A673 (cell line): ENCODE measurements around the gene SRL. TPM values are rescaled to one million over a fixed set of nuclear protein-coding genes. Genes with fewer than 3 reads are reported as not detected.

Experiments used
- BruUV-seq: library from RNA; stranded (reverse); fragments of 400-500 nt; replicated peaks from 2 replicates; lab custom pipeline; 2021; lab: Mats Ljungman, UMichigan
- CTCF ChIA-PET: fragments of 300-600 bp; sonication (Branson Sonifier 250); formaldehyde crosslinking; loops from one replicate; lab custom pipeline; 2022; ENCODE audit warnings: antibody characterized with exemption; lab: Charles Lee
- POLR2A ChIA-PET: fragments of 300-600 bp; sonication (Branson Sonifier 250); formaldehyde crosslinking; loops from one replicate; lab custom pipeline; 2022; ENCODE audit warnings: antibody characterized with exemption; ENCODE audit not compliant: low non-redundant PET; lab: Charles Lee
- DNase-seq: peaks from one replicate; pipeline ENCODE4 v3.0.0-alpha.2; 2015; ENCODE audit warnings: low spot score
- H3K27ac ChIP-seq: fragments of 200-600 bp; sonication (generic); 2 replicates; pipeline ENCODE4 v1.5.1; 2016; ENCODE audit warnings: mixed run types, low read depth, mild to moderate bottlenecking, mixed read lengths, antibody characterized with exemption, low read length; ENCODE audit not compliant: poor library complexity, severe bottlenecking
- H3K27me3 ChIP-seq: fragments of 200-600 bp; sonication (generic); replicated peaks from 2 replicates; pipeline ENCODE4 v1.6.1; 2017; ENCODE audit warnings: mixed run types, low read depth, mild to moderate bottlenecking, mixed read lengths, antibody characterized with exemption, low read length; ENCODE audit not compliant: insufficient read depth, poor library complexity
- H3K36me3 ChIP-seq: fragments of 200-600 bp; sonication (generic); 2 replicates; pipeline ENCODE4 v1.6.1; 2016; ENCODE audit warnings: mixed run types, mild to moderate bottlenecking, mixed read lengths, antibody characterized with exemption, low read length; ENCODE audit not compliant: insufficient read depth, poor library complexity, severe bottlenecking
- H3K4me1 ChIP-seq: fragments of 200-600 bp; sonication (generic); 2 replicates; pipeline ENCODE4 v1.6.1; 2017; ENCODE audit warnings: mixed run types, mild to moderate bottlenecking, mixed read lengths, antibody characterized with exemption, low read length; ENCODE audit not compliant: insufficient read depth, poor library complexity, severe bottlenecking
- H3K4me3 ChIP-seq: fragments of 200-600 bp; sonication (generic); 2 replicates; pipeline ENCODE4 v1.5.1; 2016; ENCODE audit warnings: low read depth, mixed run types, mild to moderate bottlenecking, mixed read lengths, low read length; ENCODE audit not compliant: poor library complexity, severe bottlenecking
- H3K9me3 ChIP-seq: fragments of 200-600 bp; sonication (generic); 2 replicates; pipeline ENCODE4 v1.6.1; 2016; ENCODE audit warnings: mixed run types, low read depth, mild to moderate bottlenecking, mixed read lengths, antibody characterized with exemption, low read length; ENCODE audit not compliant: poor library complexity, severe bottlenecking
- EZH2 ChIP-seq: fragments of 200-600 bp; sonication (generic); IDR thresholded peaks from 2 replicates; pipeline ENCODE4 v1.6.1; 2017; ENCODE audit warnings: borderline replicate concordance, low read depth, mild to moderate bottlenecking, mixed read lengths, antibody characterized with exemption, low read length; ENCODE audit not compliant: poor library complexity, severe bottlenecking
- intact Hi-C: fragments of 100-400 bp; cut with micrococcal nuclease; formaldehyde crosslinking; loops from one replicate; pipeline ENCODE4 v1.10.0; 2022; ENCODE audit not compliant: unreplicated experiment
- total RNA-seq: library from RNA; stranded (reverse); gene quantifications from 2 replicates; pipeline ENCODE4 v1.2.3, GENCODE V29; 2021
- TF ChIP-seq, protein P1 (sequence below): fragments of 300-800, 200-600 bp; sonication (generic); conservative IDR thresholded peaks from 2 replicates; pipeline ENCODE4 v1.5.1; 2017; ENCODE audit warnings: low read depth, mild to moderate bottlenecking, antibody characterized with exemption, low read length, moderate library complexity, mixed read lengths

The SRL gene
- total RNA-seq, 1 experiment from 2014 or later, result 0.11 TPM

DNA sequence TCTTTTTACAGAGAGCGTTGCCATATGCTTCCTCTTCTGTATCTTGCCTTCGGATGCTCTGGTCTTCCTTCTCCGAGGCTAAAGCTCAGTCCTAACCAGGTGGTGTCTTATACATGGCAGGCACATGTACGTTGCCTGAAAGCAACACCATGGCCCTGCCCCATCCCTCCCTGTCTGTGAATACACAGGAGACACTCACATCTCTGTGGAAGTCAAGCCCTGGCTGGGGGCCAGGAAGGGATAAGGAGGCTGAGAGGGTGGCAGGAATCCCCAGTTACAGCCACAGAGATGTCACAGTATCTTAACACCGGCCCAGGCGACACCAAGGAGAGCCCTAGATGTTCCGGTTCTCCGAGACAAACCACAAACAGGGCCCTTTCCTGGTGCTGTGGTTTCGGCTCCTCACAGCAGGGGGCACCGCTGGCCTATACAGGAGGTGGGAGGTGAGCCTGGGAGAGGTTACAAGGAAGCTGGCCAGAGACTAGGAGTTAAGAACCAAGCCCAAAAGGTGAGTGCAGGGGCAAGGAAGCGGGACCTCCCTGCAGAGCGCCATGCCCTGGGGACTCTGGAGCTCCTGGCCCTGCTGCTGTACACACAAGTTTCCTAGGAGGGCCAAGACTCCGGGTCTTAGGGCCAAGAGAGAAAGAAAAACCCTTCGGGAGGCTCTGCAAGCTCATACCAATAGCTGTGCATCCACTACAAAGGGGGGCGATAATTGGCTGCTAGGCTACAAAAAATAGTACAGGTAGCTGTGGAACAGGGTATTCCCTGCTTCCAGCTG is 41.7 kb downstream of the SRL start:
- Histone ChIP-seq H3K4me3 (no peak overlapping the region), H3K9me3 (no peaks in the 10 kb centered on the region), H3K27ac (no peak overlapping the region), H3K4me1 (no peaks in the 10 kb centered on the region), H3K36me3 (no peaks in the 10 kb centered on the region), H3K27me3 (no peaks in the 10 kb centered on the region)
- POLR2A ChIA-PET, result no interaction called here
- DNase-seq, result peak; percentile 46
- intact Hi-C loops, result loop anchor here (10.0 kb wide), 1 partner anchor 135 kb away; no protein-coding TSS in a partner anchor
- no TSS peak for BruUV-seq
- TF ChIP-seq, protein P1, sequence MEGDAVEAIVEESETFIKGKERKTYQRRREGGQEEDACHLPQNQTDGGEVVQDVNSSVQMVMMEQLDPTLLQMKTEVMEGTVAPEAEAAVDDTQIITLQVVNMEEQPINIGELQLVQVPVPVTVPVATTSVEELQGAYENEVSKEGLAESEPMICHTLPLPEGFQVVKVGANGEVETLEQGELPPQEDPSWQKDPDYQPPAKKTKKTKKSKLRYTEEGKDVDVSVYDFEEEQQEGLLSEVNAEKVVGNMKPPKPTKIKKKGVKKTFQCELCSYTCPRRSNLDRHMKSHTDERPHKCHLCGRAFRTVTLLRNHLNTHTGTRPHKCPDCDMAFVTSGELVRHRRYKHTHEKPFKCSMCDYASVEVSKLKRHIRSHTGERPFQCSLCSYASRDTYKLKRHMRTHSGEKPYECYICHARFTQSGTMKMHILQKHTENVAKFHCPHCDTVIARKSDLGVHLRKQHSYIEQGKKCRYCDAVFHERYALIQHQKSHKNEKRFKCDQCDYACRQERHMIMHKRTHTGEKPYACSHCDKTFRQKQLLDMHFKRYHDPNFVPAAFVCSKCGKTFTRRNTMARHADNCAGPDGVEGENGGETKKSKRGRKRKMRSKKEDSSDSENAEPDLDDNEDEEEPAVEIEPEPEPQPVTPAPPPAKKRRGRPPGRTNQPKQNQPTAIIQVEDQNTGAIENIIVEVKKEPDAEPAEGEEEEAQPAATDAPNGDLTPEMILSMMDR, result peak; percentile 54
- TF ChIP-seq EZH2, result no peak
- CTCF ChIA-PET, result interaction anchor here (0.5 to 1.0 kb wide), 4 partner anchors 25 to 202 kb away, joined by 3 to 6 read pairs (median 4); no protein-coding TSS in a partner anchor

DNA sequence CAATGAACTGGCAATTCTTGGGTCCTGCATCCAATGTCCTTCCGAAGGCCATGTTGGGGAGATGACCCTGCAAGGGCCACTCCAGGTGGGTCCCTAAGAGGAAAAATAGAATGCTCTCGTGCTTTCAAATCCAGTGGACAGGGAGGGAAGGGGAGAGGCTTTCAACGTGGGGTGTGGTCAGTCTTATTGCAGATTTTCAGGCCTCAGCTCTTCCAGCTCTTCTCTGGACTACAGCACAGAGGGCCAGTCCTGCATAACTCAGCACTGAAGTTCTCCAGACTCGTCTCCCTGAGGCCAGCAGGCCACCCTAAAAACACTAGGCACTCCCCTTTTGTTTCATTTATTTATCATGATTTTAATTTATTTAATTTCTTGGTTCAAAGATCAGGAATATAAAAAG is 43.1 kb downstream of the SRL start:
- Histone ChIP-seq H3K4me3 (no peak overlapping the region), H3K27me3 (no peaks in the 10 kb centered on the region), H3K36me3 (no peaks in the 10 kb centered on the region), H3K27ac (no peak overlapping the region), H3K9me3 (no peaks in the 10 kb centered on the region), H3K4me1 (no peaks in the 10 kb centered on the region)
- POLR2A ChIA-PET, result no interaction called here
- no peak for DNase-seq
- CTCF ChIA-PET, result interaction anchor here (0.7 to 1.1 kb wide), 2 partner anchors 15 to 90 kb away, joined by 3 to 4 read pairs; no protein-coding TSS in a partner anchor
- no TSS peak for BruUV-seq
- intact Hi-C loops, result loop anchor here (10.0 kb wide), 1 partner anchor 136 kb away; no protein-coding TSS in a partner anchor
- no peak for TF ChIP-seq EZH2
- TF ChIP-seq, protein P1, result no peak

DNA sequence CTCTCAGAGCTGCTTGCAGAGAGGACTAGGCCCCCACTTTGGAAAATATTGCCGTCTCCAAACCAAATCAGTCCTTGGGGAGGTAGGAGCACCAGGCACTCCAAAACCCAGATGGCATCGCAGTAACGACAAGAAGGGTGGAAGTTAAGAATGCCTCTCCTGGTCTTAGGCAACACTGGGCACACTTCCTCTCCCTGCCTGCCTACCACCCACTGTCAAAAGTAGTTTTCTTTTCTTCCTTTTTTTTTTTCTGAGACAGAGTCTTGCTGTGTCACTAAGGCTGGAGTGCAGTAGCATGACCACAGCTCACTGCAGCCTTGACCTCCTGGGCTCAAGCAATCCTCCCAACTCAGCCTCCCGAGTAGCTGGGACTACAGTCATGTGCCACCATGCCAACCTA is 47.2 kb downstream of the SRL start:
- no peak overlapping the region for H3K27ac ChIP-seq
- H3K9me3 ChIP-seq, result no peaks in the 10 kb centered on the region
- CTCF ChIA-PET, result no interaction called here
- no peaks in the 10 kb centered on the region for H3K36me3 ChIP-seq
- no peak for DNase-seq
- intact Hi-C loops, result loop anchor here (10.0 kb wide), 1 partner anchor 140 kb away; no protein-coding TSS in a partner anchor
- POLR2A ChIA-PET, result no interaction called here
- no peaks in the 10 kb centered on the region for H3K27me3 ChIP-seq
- no TSS peak for BruUV-seq
- no peak overlapping the region for H3K4me3 ChIP-seq
- H3K4me1 ChIP-seq, result no peaks in the 10 kb centered on the region
- no peak for TF ChIP-seq EZH2
- TF ChIP-seq, protein P1, result no peak
